ENCODE results near the gene PLA1A.

DNA sequence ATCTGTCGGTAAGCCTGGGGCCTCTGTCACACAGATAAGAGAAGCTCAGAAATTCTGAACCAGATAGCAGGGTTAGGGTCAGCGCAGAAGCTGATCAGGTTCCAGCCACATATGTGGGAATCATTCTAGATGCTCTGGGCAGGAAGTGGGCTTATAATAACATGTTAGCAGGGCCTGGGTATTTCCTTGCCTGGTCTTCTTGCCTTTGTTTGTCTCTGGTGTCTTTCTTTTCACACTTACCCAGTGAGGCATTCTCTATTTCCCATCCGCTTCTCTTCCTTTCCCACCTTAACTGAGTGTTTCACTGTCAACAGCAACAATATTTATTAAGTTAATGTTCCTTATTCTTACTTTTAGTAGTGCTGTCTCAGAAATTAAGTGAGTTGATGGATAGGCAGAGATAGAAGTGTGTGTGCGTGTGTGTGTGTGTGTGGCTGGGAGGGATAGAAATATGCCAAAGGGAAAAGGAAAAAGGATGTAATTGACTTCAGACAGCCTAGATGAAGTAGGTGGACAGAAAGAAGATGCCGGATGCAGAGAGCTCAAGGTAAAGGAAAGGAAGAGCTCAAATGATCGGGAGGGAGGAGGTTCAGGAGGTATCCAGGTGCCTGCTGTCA lies 2.0 kb downstream of the PLA1A start:
- TF ChIP-seq, protein P1, sequence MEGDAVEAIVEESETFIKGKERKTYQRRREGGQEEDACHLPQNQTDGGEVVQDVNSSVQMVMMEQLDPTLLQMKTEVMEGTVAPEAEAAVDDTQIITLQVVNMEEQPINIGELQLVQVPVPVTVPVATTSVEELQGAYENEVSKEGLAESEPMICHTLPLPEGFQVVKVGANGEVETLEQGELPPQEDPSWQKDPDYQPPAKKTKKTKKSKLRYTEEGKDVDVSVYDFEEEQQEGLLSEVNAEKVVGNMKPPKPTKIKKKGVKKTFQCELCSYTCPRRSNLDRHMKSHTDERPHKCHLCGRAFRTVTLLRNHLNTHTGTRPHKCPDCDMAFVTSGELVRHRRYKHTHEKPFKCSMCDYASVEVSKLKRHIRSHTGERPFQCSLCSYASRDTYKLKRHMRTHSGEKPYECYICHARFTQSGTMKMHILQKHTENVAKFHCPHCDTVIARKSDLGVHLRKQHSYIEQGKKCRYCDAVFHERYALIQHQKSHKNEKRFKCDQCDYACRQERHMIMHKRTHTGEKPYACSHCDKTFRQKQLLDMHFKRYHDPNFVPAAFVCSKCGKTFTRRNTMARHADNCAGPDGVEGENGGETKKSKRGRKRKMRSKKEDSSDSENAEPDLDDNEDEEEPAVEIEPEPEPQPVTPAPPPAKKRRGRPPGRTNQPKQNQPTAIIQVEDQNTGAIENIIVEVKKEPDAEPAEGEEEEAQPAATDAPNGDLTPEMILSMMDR (tag by site-specific recombination; IDR thresholded peaks at IDR 0.05) = no peak
- no peak for TF ChIP-seq ZNF311 (tag by site-specific recombination; IDR thresholded peaks at IDR 0.05; ENCODE audit: borderline replicate concordance)
